ENCODE data around the gene CD226. TPM values are rescaled to one million over a fixed set of nuclear protein-coding genes. Genes with fewer than 3 reads are reported as not detected.

The CD226 gene
- total and polyA plus RNA-seq, 12 donors, result 0.13 to 3.9 (median 1.7) TPM; not detected in 1

DNA sequence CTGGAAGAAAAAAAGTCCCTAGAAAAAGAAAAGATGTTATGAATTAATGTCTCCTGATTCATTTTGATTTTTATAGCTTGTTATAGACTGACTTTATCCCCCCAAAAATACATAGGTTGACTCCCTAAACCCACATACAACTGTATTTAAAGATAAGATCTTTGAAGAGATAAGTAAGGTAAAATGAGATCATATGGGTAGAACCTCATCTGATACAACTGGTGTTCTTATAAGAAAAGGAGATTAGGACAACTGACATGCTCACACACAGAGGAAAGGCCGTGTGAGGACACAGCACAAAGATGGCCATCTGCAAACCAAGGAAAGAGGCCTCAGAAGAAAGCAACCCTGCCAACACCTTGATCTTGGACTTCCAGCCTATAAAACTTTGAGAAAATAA, 117.5 kb downstream of the CD226 start:
- H3K36me3 ChIP-seq (replicated peaks in 1 of 2), result no peaks in the 10 kb centered on the region
- intact Hi-C loops (cut with DNase I), result no loop called here
- TF ChIP-seq, protein P1, sequence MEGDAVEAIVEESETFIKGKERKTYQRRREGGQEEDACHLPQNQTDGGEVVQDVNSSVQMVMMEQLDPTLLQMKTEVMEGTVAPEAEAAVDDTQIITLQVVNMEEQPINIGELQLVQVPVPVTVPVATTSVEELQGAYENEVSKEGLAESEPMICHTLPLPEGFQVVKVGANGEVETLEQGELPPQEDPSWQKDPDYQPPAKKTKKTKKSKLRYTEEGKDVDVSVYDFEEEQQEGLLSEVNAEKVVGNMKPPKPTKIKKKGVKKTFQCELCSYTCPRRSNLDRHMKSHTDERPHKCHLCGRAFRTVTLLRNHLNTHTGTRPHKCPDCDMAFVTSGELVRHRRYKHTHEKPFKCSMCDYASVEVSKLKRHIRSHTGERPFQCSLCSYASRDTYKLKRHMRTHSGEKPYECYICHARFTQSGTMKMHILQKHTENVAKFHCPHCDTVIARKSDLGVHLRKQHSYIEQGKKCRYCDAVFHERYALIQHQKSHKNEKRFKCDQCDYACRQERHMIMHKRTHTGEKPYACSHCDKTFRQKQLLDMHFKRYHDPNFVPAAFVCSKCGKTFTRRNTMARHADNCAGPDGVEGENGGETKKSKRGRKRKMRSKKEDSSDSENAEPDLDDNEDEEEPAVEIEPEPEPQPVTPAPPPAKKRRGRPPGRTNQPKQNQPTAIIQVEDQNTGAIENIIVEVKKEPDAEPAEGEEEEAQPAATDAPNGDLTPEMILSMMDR (IDR thresholded peaks at IDR 0.05), result no peak
- TF ChIP-seq POLR2A (IDR thresholded peaks at IDR 0.05), result no peak
- no peaks in the 10 kb centered on the region for H3K4me1 ChIP-seq (replicated peaks in 1 of 2)
- no peak for DNase-seq
- no peaks in the 10 kb centered on the region for H3K27me3 ChIP-seq
- WGBS, 4 donors, result 80 to 92% (median 82%) methylated on average over 1 of the region's 1 CpG
- H3K27ac ChIP-seq, result no peak overlapping the region
- no peaks in the 10 kb centered on the region for H3K9me3 ChIP-seq (replicated peaks in 1 of 3)
- H3K4me3 ChIP-seq, result no peak overlapping the region

DNA sequence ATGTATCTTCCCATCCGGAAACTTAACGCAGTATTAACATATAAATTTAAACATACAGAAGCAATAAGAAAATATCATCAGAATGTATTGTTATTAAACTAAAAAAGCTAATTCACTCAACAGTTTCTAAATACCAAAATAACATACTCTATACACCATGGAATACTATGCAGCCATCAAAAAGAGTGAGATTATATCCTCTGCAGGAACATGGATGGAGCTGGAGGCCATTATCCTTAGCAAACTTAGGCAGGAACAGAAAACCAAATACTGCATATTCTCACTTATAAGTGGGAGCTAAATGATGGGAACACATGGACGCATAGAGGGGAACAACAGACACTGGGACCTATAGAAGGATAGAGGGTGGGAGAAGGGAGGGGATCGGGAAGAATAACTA, 127.1 kb downstream of the CD226 start:
- intact Hi-C loops (cut with DNase I), result no loop called here
- Histone ChIP-seq H3K9me3 (replicated peaks in 1 of 3) (no peaks in the 10 kb centered on the region), H3K4me1 (replicated peaks in 1 of 2) (no peaks in the 10 kb centered on the region), H3K27me3 (no peaks in the 10 kb centered on the region), H3K4me3 (no peak overlapping the region), H3K36me3 (replicated peaks in 1 of 2) (no peaks in the 10 kb centered on the region), H3K27ac (no peak overlapping the region)
- DNase-seq, result no peak
- TF ChIP-seq, protein P1 (IDR thresholded peaks at IDR 0.05), result no peak
- TF ChIP-seq POLR2A (IDR thresholded peaks at IDR 0.05), result no peak
- WGBS, 4 donors, result 89 to 93% (median 90%) methylated on average over 4 of the region's 4 CpGs

DNA sequence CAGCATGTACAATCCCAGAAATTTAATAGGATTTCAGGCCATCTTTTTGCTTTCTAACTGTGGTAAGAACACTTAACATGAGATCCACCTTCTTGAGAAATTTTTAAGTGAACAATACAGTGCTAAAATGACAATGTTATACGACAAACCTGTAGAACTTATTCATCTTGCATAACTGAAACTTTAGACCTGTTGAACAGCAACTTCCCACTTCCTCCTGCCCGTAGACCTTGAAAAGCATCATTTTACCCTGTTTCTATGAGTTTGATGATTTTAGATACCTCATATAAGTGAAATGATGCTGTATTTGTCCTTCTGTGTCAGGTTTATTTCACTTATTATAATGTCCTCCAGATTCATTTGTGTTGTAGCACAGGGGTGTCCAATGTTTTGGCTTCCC, 128.2 kb downstream of the CD226 start:
- no peak for DNase-seq
- H3K27ac ChIP-seq, result no peak overlapping the region
- intact Hi-C loops (cut with DNase I), result no loop called here
- 53 to 67% (median 56%) methylated on average over 2 of the region's 2 CpGs for WGBS, 4 donors
- no peaks in the 10 kb centered on the region for H3K27me3 ChIP-seq
- no peak for TF ChIP-seq POLR2A (IDR thresholded peaks at IDR 0.05)
- TF ChIP-seq, protein P1 (IDR thresholded peaks at IDR 0.05), result no peak
- no peaks in the 10 kb centered on the region for H3K9me3 ChIP-seq (replicated peaks in 1 of 3)
- H3K4me1 ChIP-seq (replicated peaks in 1 of 2), result no peaks in the 10 kb centered on the region
- H3K36me3 ChIP-seq (replicated peaks in 1 of 2), result no peaks in the 10 kb centered on the region
- no peak overlapping the region for H3K4me3 ChIP-seq

- Histone ChIP-seq H3K36me3 (replicated peaks in 1 of 2) (no peaks in the 10 kb centered on the region), H3K4me3 (no peak overlapping the region), H3K27ac (no peak overlapping the region), H3K27me3 (no peaks in the 10 kb centered on the region), H3K9me3 (replicated peaks in 1 of 3) (no peaks in the 10 kb centered on the region), H3K4me1 (replicated peaks in 1 of 2) (no peaks in the 10 kb centered on the region)
- intact Hi-C loops (cut with DNase I), result no loop called here
- 74 to 86% (median 81%) methylated on average over 5 of the region's 5 CpGs for WGBS, 4 donors
- no peak for DNase-seq
- TF ChIP-seq, protein P1 (IDR thresholded peaks at IDR 0.05), result no peak
- no peak for TF ChIP-seq POLR2A (IDR thresholded peaks at IDR 0.05)
Measured at GRCh38 chr18:69817335-69817940, 130.2 kb downstream of the CD226 start.
